HTERT RPE-1 (cell line): ENCODE measurements around the gene MGP.

ENCODE experiments used
- in situ Hi-C: fragments of 300-500 bp; cut with MboI; formaldehyde crosslinking; loops from 4 replicates; pipeline ENCODE4 v1.14.3; 2020; ENCODE audit warnings: low sequenced_read_pairs

MGP gene

GRCh38 chr12:14833336-14833735 is 52.3 kb downstream of the MGP start:
- in situ Hi-C loops: no loop called here
